ENCODE data around the gene PCDH11X.
"Not testable (repeated sequence)": the region's sequence is repeated elsewhere in the genome, so short reads cannot be mapped to it uniquely, and the experiment has no call there.

The PCDH11X gene, protein sequence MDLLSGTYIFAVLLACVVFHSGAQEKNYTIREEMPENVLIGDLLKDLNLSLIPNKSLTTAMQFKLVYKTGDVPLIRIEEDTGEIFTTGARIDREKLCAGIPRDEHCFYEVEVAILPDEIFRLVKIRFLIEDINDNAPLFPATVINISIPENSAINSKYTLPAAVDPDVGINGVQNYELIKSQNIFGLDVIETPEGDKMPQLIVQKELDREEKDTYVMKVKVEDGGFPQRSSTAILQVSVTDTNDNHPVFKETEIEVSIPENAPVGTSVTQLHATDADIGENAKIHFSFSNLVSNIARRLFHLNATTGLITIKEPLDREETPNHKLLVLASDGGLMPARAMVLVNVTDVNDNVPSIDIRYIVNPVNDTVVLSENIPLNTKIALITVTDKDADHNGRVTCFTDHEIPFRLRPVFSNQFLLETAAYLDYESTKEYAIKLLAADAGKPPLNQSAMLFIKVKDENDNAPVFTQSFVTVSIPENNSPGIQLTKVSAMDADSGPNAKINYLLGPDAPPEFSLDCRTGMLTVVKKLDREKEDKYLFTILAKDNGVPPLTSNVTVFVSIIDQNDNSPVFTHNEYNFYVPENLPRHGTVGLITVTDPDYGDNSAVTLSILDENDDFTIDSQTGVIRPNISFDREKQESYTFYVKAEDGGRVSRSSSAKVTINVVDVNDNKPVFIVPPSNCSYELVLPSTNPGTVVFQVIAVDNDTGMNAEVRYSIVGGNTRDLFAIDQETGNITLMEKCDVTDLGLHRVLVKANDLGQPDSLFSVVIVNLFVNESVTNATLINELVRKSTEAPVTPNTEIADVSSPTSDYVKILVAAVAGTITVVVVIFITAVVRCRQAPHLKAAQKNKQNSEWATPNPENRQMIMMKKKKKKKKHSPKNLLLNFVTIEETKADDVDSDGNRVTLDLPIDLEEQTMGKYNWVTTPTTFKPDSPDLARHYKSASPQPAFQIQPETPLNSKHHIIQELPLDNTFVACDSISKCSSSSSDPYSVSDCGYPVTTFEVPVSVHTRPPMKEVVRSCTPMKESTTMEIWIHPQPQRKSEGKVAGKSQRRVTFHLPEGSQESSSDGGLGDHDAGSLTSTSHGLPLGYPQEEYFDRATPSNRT (N-terminal part only)

DNA sequence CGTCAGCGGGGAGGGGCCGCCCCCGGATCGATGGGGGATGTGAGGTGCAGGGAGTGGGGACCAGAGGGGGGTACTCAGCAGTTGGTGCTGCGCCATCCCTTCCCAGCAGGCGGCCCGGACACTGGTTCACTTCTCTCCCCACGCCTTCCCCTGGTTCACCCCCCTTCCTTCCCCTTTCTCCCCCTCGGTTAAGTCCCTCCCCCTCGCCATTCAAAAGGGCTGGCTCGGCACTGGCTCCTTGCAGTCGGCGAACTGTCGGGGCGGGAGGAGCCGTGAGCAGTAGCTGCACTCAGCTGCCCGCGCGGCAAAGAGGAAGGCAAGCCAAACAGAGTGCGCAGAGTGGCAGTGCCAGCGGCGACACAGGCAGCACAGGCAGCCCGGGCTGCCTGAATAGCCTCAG, at the start of gene PCDH11X:
TSS of gene PCDH11X (plus strand) at position 241 of the 400 bp plus-strand sequence. CDS start 56,130 bp downstream, outside the sequence.
- not testable (repeated sequence) for DNase-seq (ENCODE audit: insufficient read length, low spot score); FAIRE-seq

DNA sequence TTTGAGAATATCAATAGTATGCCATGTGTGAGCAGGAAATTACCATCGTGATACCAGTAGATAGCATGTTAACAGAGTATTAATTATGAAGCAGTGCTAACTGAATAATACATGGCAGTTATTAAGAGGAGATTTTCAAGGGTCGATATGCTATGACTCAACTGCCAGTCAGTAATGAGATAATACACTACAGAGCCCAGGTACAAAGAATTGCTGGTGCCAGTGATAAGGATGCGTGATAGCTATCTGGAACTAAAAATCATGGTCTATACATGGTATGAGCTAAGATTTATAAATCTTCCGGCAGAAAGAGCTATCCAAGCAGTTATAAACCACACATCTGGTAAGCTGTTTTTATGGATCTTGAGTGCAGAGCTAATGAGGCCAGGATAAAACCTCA, 31.7 kb upstream of the PCDH11X start:
- DNase-seq (ENCODE audit: insufficient read length, low spot score); FAIRE-seq: not testable (repeated sequence)

DNA sequence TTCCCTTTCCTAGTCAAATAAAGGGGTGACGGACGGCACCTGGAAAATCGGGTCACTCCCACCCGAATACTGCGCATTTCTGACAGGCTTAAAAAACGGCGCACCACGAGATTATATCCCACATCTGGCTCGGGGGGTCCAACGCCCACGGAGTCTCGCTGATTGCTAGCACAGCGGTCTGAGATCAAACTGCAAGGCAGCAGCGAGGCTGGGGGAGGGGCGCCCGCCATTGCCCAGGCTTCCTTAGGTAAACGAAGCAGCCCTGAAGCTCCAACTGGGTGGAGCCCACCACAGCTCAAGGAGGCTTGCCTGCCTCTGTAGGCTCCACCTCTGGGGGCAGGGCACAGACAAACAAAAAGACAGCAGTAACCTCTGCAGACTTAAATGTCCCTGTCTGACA, 26.2 kb upstream of the PCDH11X start:
- FAIRE-seq, result not testable (repeated sequence)

DNA sequence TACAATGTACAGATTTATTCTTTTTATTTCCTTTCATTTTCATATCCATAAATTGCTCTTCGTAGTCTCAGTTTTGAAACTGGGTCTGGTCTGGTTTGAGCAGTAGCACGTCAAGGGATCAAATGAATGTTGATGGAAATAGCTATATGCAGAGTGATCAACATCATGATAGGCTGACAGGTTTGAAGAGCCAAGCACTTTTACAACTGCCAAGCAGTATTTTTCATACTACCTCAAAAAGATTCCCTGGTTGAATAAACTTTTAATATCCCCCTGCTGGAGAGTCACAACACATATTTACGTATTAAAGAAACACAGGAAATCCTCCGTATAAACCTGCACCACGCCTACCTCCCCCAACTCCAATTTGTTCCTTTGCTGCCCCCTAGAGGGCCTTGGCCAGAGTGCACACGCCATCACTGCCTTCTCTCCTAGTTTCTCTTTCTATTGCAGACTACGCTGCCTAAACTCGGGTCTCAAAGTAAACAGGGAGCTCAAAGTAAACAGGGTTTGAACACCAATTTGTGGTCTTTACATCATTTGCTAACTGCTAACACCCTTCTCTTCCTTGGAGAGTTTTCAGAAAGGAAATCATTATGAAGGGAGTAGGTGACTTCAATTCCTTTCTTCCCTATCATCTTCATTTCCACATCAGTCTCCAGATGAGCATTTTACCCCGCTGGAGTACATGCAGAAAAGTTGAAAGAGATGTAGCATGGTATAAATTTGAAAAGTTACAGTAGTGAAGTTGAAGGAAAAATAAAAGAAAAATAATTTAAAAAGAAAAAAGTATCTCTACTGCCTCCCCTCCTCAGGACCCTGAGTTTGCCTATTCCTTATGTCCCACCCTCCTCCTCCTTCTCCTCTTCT, 8.3 kb upstream of the PCDH11X start:
- not testable (repeated sequence) for FAIRE-seq; DNase-seq (ENCODE audit: insufficient read length, low spot score)

More for the DNA sequence above, 26.2 kb upstream of the PCDH11X start:
- not testable (repeated sequence) for DNase-seq (ENCODE audit: insufficient read length, low spot score)

DNA sequence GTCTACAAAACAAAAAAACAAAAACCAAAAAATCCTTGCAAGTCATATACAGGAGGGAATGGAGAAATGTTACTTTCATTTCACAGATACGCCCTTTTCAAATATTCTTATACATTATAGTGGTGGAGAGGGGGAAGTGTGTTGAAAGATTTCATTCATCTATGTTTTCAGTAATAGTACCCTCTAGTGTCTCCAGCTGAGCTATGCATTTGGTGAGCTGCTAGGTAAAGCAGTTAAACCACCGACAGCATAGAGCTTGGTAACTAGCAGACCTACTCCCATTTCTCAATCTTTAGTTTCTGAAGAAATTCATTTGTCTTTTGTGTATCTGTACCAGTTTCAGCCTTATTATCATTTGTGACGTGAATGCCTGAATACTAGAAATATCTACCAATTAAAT, 5.2 kb upstream of the PCDH11X start:
- not testable (repeated sequence) for DNase-seq (ENCODE audit: insufficient read length, low spot score); FAIRE-seq

DNA sequence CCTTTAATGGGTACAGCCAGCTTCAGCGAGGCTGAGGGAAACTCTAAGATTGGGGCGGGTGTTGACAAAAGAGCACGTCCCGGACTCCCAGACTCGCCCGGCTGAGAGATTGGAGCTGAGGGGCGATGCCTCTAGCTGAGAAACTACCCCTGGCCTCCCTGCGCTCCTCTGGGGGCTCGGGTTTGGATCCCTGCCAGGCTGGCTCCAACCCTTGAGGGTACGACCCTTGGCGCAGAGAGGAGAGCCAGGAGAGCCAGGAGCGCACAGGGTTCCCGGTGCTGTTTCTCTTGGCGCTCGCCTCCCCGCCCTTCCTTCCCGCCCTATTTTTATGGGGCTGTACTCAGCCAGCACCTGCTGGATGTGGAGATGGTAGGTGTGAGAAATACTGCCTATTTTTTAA, 833 bp downstream of the PCDH11X start:
- not testable (repeated sequence) for FAIRE-seq; DNase-seq (ENCODE audit: insufficient read length, low spot score)

DNA sequence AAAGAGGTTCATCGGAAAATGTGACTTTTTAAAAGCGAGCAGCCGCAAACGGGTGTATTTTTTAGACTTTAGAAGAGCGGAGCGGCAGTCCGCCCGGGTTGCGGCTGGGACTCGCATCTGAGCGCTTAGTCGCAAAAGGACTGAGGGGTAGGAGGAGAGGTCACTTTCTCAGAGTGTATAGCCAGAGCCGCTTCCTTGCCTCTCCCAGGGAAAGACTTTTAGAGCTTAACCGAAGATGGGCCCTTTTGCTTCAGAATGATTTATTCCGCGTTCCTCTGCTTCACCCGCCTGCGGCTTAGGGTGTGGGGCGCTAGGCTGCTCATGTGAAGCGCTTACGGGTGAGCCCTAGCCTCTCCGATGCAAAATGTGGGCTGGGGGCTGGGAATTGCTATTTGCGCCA, 1.5 kb downstream of the PCDH11X start:
- FAIRE-seq; DNase-seq (ENCODE audit: insufficient read length, low spot score): not testable (repeated sequence)

DNA sequence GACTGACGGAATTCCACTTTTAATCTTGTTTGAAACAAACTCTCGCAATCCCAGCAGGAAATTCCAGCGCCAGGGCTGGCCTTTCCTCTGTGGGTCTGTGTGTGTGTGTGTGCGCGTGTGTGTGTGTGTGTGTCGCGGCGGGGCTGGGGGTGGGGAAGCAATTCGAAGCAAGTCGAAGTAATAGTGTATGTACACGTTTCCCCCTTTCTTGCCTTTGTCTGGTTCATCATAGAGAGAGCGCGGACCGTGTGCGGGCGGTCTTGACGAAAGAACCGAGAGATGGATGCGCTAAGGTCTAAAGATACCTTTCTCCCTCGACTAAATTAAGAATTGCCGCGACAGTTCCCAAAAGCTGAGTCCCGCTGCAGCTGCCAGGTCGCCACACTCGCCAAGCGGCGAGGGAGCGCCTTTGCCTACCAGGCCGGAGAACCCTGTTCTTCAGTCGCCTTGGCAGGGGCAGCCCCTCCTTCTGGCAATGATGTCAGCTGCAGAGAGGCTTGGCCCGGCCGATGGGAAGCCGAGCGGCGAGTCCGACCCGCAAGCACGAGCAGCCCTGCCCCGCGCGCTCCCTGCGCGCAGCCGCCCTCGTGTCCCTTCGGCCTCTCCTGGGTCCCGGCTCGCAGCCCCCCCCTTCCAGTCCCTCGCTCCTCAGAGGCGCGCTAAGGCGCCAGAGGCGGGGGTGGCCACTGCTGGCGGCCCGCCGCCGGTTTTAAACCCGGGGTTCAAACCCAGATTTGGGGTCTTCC, 2.6 kb downstream of the PCDH11X start:
- not testable (repeated sequence) for FAIRE-seq; DNase-seq (ENCODE audit: insufficient read length, low spot score)

DNA sequence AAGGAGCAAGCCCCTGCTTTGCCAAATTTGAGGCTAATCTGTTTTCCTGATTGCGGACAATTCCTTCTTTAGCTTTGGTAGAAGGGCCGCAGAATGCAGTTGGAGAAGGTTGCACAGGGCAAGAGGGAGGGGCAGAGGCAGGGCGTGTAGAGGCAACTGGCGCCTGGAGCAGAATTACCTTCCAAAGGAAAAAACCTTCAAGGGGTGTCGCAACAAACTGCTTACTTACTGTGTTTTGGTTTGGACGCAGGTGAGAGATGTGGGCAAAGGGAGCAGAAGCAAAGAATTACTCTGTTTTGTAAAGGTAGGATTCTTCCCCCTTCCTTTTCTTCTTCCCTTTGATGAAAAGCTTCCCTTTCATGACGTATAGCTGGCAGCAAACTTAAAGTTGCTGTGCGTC, 3.6 kb downstream of the PCDH11X start:
- DNase-seq (ENCODE audit: insufficient read length, low spot score); FAIRE-seq: not testable (repeated sequence)

DNA sequence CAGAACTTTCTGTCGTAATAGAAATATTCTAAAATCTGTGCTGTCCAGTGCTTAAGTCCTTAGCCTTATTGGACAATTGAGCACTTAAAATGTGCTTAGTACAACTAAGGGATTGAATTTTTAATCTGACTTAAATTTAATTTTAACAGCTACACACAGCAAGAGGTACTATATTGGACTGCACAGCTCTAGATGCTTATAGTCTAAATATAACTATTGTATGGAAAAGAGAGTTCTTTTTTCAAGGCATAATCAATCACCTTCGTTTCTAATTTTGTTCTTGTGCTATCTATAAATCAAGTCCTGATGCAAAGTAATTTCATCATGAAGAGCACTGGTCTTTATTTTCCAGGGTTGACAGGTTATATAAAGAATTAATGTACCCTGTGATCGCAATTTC, 38.4 kb downstream of the PCDH11X start:
- DNase-seq (ENCODE audit: insufficient read length, low spot score); FAIRE-seq: not testable (repeated sequence)

DNA sequence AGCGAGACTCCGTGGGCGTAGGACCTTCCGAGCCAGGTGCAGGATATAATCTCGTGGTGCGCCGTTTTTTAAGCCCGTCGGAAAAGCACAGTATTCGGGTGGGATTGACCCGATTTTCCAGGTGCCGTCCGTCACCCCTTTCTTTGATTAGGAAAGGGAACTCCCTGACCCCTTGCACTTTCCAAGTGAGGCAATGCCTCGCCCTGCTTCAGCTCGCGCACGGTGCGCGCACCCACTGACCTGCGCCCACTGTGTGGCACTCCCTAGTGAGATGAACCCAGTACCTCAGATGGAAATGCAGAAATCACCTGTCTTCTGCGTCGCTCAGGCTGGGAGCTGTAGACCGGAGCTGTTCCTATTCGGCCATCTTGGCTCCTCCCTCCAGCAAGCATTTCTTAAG, 46.1 kb downstream of the PCDH11X start:
- FAIRE-seq; DNase-seq (ENCODE audit: insufficient read length, low spot score): not testable (repeated sequence)
